PFSK-1 (cell line): Measurements from ENCODE around the gene PEX7.

Experiments
- FOXP2 ChIP-seq: optimal IDR thresholded peaks from 2 replicates; pipeline ENCODE3; 2011; ENCODE audit warnings: borderline replicate concordance, control low read depth, inconsistent platforms; ENCODE audit not compliant: insufficient read depth; ENCODE audit errors: extremely low read length, extremely low read depth
- POLR2AphosphoS5 ChIP-seq: IDR thresholded peaks from 2 replicates; pipeline ENCODE4 v1.6.1; 2012; ENCODE audit warnings: low read depth, mild to moderate bottlenecking, control low read depth, low read length, moderate library complexity
- SIN3A ChIP-seq: IDR thresholded peaks from 2 replicates; pipeline ENCODE4 v1.6.1; 2012; ENCODE audit warnings: mild to moderate bottlenecking, low read length, moderate library complexity, borderline replicate concordance; ENCODE audit not compliant: insufficient read depth
- TAF1 ChIP-seq: IDR thresholded peaks from 2 replicates; pipeline ENCODE4 v1.6.1; 2012; ENCODE audit warnings: low read length, control low read depth, borderline replicate concordance; ENCODE audit not compliant: insufficient read depth

DNA sequence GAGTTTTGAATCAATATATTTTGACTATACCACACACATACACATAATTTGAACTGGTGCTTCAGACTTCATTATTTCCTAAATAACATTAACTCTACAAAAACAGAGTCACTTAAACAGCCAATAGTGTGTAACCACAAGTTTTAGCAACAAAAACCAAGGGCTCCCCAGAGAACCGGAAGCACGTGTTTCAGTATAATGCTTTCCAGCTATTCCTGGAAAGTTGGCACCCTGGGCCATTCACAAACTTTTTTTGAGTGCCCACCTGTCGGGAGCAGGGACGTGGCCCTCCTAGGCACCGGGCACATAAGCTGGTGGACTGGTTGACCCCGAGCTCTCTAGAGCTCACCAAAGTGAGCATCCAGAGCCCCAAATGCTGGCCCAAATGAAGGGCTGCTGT, 97.8 kb downstream of the PEX7 start:
- TF ChIP-seq TAF1 (no peak), POLR2AphosphoS5 (no peak), FOXP2 (no peak), SIN3A (no peak)
